ENCODE results near the gene GNAQ.

DNA sequence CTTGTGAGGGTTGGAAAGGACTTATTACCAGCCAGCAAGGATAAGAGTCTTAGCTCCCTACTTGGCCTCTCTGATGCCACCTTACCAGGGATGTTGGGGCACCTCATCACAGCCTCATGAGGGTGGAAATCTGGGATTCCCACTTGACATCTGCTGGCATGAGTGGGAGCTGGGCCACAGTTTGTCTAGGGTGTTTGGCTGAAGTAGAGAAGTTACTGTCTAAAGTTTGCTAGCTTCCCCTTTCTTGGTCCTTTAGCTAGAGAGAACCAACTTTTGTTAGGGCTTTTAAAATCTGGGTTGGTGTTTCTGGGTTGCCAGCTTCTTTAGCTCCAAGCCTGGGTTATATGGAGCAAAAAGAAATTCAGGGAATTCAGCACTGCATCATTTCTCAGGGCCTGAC, 326.0 kb downstream of the GNAQ start:
- TF ChIP-seq, protein P1, sequence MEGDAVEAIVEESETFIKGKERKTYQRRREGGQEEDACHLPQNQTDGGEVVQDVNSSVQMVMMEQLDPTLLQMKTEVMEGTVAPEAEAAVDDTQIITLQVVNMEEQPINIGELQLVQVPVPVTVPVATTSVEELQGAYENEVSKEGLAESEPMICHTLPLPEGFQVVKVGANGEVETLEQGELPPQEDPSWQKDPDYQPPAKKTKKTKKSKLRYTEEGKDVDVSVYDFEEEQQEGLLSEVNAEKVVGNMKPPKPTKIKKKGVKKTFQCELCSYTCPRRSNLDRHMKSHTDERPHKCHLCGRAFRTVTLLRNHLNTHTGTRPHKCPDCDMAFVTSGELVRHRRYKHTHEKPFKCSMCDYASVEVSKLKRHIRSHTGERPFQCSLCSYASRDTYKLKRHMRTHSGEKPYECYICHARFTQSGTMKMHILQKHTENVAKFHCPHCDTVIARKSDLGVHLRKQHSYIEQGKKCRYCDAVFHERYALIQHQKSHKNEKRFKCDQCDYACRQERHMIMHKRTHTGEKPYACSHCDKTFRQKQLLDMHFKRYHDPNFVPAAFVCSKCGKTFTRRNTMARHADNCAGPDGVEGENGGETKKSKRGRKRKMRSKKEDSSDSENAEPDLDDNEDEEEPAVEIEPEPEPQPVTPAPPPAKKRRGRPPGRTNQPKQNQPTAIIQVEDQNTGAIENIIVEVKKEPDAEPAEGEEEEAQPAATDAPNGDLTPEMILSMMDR (IDR thresholded peaks at IDR 0.05) = no peak
- no peak for TF ChIP-seq POLR2A (IDR thresholded peaks at IDR 0.05)
